Measurements from ENCODE around the gene BAG5. TPM values are rescaled to one million over a fixed set of nuclear protein-coding genes. Genes with fewer than 3 reads are reported as not detected.

The BAG5 gene
- total and polyA plus RNA-seq, 2 of the 8 experiments (the other 6 are each of a cell fraction or from before 2014, with no cell fraction given): 7.4 to 29.5 TPM

GRCh38 chr14:103527408-103528145 is 34.9 kb downstream of the BAG5 start:
- Histone ChIP-seq H3K27me3 (replicated peaks in 1 of 4; ENCODE audit: control insufficient read depth in 3 of 4, extremely low read depth in 1 of 4, insufficient read depth in 3 of 4, low read length in 3 of 4) (peaks cover 3 to 23% (median 13%) of the 10 kb centered on the region in 4 experiments), H3K4me2 (ENCODE audit: insufficient read depth in 1 of 2, low read depth in 2 of 2, low read length in 2 of 2) (peak overlapping the region; percentile 76 to 87; a peak in 2 of 4 replicates), H4K8ac (ENCODE audit: extremely low read depth, insufficient read depth, low read length) (no peak overlapping the region), H4K20me1 (replicated peaks in 1 of 2; ENCODE audit: control insufficient read depth in 1 of 2, insufficient read depth in 2 of 2, low read length in 2 of 2) (peaks cover 10 to 30% of the 10 kb centered on the region in 2 experiments), H2AK5ac (ENCODE audit: low read depth, low read length) (no peak overlapping the region), H3K79me2 (ENCODE audit: control insufficient read depth in 1 of 2, insufficient read depth in 2 of 2, low read length in 2 of 2) (peaks cover 5 to 20% of the 10 kb centered on the region in 2 experiments; a peak in 3 of 4 replicates), H2AFZ (ENCODE audit: low read length) (no peak overlapping the region), H2BK5ac (ENCODE audit: low read depth, low read length) (no peak overlapping the region), H2BK12ac (ENCODE audit: low read depth, low read length) (no peak overlapping the region), H4K91ac (replicated peaks; ENCODE audit: insufficient read length, low read length) (no peak overlapping the region), H2BK15ac (ENCODE audit: low read length) (0 out of 2 replicates have a peak overlapping the region, but pooled peaks have one; percentile 61), H3K14ac (ENCODE audit: insufficient read length) (no peak overlapping the region), H3K23ac (ENCODE audit: insufficient read length) (no peak overlapping the region), H2BK120ac (replicated peaks; ENCODE audit: low read depth, low read length) (no peak overlapping the region), H4K5ac (ENCODE audit: insufficient read length, low read depth, low read length) (no peak overlapping the region), H2BK20ac (ENCODE audit: low read length) (no peak overlapping the region), H3K4ac (replicated peaks; ENCODE audit: insufficient read length, low read depth, low read length) (no peak overlapping the region), H3K27ac (ENCODE audit: low read depth, low read length) (no peak overlapping the region), H3K36me3 (ENCODE audit: control insufficient read depth in 2 of 4, insufficient read depth in 4 of 4, low read length in 3 of 4) (peaks cover 0 to 2% (median 1%) of the 10 kb centered on the region in 4 experiments; a peak in 3 of 8 replicates), H3K18ac (ENCODE audit: extremely low read depth, low read length) (no peak overlapping the region), H3K79me1 (ENCODE audit: low read depth, low read length) (peaks cover 24% of the 10 kb centered on the region), H3K9me3 (ENCODE audit: insufficient read depth in 2 of 2, low read depth in 1 of 2, low read length in 1 of 2) (no peaks in the 10 kb centered on the region), H3K56ac (replicated peaks; ENCODE audit: insufficient read length, low read depth, low read length) (no peak overlapping the region), H3K23me2 (ENCODE audit: low read depth, low read length) (peaks cover 13% of the 10 kb centered on the region; the same call in 1 of the 2 replicates), H3K9ac (replicated peaks in 1 of 4; ENCODE audit: extremely low read depth in 1 of 4, low read depth in 3 of 4, low read length in 3 of 4) (no peak overlapping the region), H3K4me1 (replicated peaks in 1 of 4; ENCODE audit: control insufficient read depth in 3 of 4, insufficient read depth in 4 of 4, low read length in 3 of 4) (peaks cover 0 to 16% (median 14%) of the 10 kb centered on the region in 4 experiments; a peak in 6 of 7 replicates), H3K4me3 (ENCODE audit: extremely low read depth in 1 of 4, insufficient read depth in 2 of 4, low read depth in 3 of 4, low read length in 4 of 4) (0 out of 8 replicates have a peak overlapping the region, but pooled peaks of 2 of the 4 experiments have one; percentile 62 to 67)
- WGBS, 2 experiments (ENCODE audit: extremely low coverage in 1 of 2, insufficient coverage in 1 of 2, insufficient read length in 1 of 2, insufficient replicate concordance in 2 of 2, low coverage in 1 of 2, low lambda C conversion rate in 2 of 2, missing lambda C conversion rate in 1 of 2): 90% methylated on average over 14 of the region's 14 CpGs; no CpG with 5 or more reads in 1 of the 2 experiments
- CTCF ChIA-PET (ENCODE audit: partially characterized antibody): interaction anchor here (0.6 to 28.8 kb wide), 5 partner anchors 9 to 68 kb away, joined by 3 to 921 read pairs (median 7); partner anchors contain the start of gene CKB
- FAIRE-seq: no peak
- no peak for DNase-seq (ENCODE audit: low read depth in 1 of 2, low spot score in 2 of 2)
- TF ChIP-seq SUZ12 (IDR thresholded peaks at IDR 0.05; ENCODE audit: low read length) (no peak), ASH2L (IDR thresholded peaks at IDR 0.05; ENCODE audit: low read length) (no peak), CBX5 (IDR thresholded peaks at IDR 0.05; ENCODE audit: low read depth, low read length) (no peak), POU5F1 (IDR thresholded peaks at IDR 0.05; ENCODE audit: low read depth, low read length) (no peak), NANOG (IDR thresholded peaks at IDR 0.05; ENCODE audit: insufficient read depth, low read depth, low read length, poor library complexity, severe bottlenecking) (no peak), CTBP2 (IDR thresholded peaks at IDR 0.05; ENCODE audit: borderline replicate concordance, insufficient read depth, insufficient read length, low read length) (no peak), POLR2A (IDR thresholded peaks at IDR 0.05; ENCODE audit: control extremely low read depth in 1 of 2, low read depth in 2 of 2, low read length in 2 of 2) (no peak)
- POLR2A ChIA-PET (ENCODE audit: partially characterized antibody): interaction anchor here (1.4 to 29.8 kb wide), 7 partner anchors 9 to 183 kb away, joined by 3 to 844 read pairs (median 7); partner anchors contain the start of genes BAG5 and CKB

Data from H1 (cell line).